G401 (cell line): Measurements from ENCODE around the gene PDE4A. TPM values are rescaled to one million over a fixed set of nuclear protein-coding genes. Genes with fewer than 3 reads are reported as not detected.

Source experiments
- DNase-seq: peaks from one replicate; pipeline ENCODE4 v3.0.0-alpha.2; 2015; ENCODE audit warnings: low spot score
- in situ Hi-C: cut with HindIII; loops from 2 replicates; pipeline ENCODE4 v1.10.0; 2016; ENCODE audit warnings: low sequenced_read_pairs, mixed read lengths
- total RNA-seq: library from RNA; depleted of rRNA; stranded (reverse); fragments of >200 nt; shearing (Covaris generic); gene quantifications from 2 replicates; pipeline ENCODE4 v1.2.3, GENCODE V29; 2014

The PDE4A gene
- total RNA-seq, 1 experiment from 2014 or later, result 10.7 TPM

DNA sequence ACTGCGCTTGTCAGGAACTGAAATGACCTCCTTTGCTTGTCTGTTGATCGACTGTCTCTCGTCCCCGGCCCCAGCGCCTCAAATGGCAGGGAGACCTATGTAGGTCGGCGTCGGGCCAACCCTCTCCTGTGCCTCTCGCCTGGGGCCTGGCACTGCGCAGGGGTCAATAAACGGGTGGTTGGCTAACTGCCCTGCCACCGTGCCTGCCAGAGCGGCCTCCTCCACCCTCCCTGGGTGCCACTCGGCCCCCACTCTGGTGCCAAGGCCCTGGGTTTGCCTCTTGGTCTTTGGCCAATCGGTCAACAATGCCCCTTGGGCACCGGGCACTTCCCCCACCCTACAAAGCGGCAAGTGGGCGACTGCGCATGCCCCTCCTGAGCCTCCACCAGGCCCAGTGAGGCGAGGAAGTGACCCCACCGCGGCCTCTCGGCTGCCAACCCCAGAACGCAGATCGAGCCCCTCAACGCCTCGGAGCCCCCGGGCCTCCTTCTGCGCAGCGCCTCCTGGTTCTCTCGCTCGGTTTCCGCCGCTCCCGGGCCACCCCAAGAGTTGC is 81.7 kb downstream of the PDE4A start:
- in situ Hi-C loops, result no loop called here
- peak; percentile 76 for DNase-seq

GRCh38 chr19:10502524-10503001 is 82.2 kb downstream of the PDE4A start:
- in situ Hi-C loops, result no loop called here
- DNase-seq, result peak; percentile 87

- in situ Hi-C loops, result no loop called here
- peak; percentile 42 for DNase-seq
These were observed 82.9 kb downstream of the PDE4A start, which contains the start of gene KEAP1 for GRCh38 chr19:10503002-10503789. Gene KEAP1 (minus strand): TSS chr19:10503356. CDS start chr19:10500033, 3,323 bp downstream.

GRCh38 chr19:10505583-10506229 is 85.4 kb downstream of the PDE4A start:
- in situ Hi-C loops, result no loop called here
- peak; percentile 52 for DNase-seq

DNA sequence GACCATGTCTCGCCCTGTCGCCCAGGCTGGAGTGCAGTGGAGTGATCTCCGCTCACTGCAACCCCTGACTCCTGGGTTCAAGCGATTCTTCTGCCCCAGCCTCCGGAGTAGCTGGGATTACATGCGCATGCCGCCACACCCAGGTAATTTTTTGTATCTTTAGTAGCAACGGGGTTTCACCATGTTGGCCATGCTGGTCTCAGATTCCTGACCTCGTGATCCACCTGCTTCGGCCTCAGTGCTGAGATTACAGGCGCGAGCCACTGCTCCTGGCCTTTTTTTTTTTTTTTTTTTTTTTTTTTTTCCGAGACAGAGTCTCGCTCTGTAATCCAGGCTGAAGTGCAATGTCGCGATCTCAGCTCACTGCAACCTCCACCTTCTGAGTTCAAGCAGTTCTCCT is 87.7 kb downstream of the PDE4A start:
- in situ Hi-C loops, result no loop called here
- DNase-seq, result no peak

DNA sequence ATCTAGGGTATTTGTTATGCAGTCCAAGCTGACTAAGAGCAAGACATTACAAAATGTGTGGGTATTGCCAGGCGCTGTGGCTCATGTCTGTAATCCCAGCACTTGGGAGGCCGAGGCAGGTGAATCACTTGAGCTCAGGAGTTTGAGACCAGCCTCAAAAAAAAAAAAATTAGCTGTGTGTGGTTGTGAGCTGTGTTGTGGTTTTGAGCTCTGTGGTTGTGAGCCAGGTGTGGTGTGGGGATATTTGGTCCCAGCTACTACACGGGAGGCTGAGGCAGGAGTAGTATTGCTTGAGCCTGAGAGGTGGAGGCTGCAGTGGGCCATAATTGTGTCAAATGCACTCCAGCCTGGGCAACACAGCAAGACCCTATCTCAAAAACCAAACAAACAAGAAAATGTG is 88.4 kb downstream of the PDE4A start:
- in situ Hi-C loops, result no loop called here
- no peak for DNase-seq

GRCh38 chr19:10510301-10510802 is 90.0 kb downstream of the PDE4A start:
- peak; percentile 5 for DNase-seq
- in situ Hi-C loops, result no loop called here

GRCh38 chr19:10513223-10513622 is 92.9 kb downstream of the PDE4A start:
- DNase-seq, result no peak
- in situ Hi-C loops, result no loop called here

DNA sequence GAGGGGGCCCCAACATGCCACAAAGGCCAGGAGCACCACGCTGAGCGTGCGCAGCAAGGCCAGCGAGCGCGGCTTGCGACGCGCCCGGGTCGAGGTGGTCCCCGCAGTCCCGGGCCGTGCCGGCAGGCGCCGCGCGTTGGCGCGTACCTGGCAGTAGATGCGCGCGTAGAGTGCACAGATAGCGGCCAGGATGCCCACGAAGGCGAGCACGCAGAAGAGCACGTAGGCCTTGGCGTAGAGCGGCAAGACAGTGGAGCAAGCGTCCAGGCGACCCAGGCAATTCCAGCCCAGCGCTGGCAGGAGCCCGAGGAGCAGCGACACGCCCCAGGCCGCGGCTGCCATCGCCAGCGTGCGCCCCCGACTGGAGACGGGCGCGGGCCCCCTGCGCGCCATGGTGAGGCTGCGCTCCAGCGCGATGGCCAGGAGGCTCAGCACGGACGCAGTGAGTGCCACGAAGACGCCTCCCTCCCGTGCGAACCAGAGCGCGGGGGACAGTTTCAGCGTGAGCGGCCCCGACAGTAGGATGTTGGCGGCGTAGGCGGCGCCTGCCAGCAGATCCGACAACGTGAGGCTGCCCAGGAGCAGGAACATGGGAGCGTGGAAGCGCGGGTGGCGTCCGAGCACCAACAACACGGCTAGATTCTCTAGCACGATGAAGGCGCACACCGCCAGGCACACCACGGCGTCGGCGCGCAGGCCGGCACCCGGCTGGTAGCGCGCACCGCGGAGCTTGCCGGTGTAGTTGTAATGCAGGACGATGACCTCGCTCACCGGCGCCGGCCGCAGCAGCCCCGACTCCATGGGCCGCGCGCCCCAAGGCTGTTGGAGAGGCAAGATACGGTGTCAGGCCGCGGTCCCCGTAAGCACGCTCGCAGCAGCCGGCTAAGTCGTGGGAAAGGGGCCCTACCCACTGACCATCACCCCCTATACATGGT is 94.1 kb downstream of the PDE4A start:
- in situ Hi-C loops, result no loop called here
- DNase-seq, result no peak

- DNase-seq, result no peak
- in situ Hi-C loops, result no loop called here
These were observed 95.7 kb downstream of the PDE4A start for GRCh38 chr19:10516064-10516385.

GRCh38 chr19:10516671-10517286 is 96.4 kb downstream of the PDE4A start:
- DNase-seq, result no peak
- in situ Hi-C loops, result no loop called here

GRCh38 chr19:10517361-10517759 is 97.0 kb downstream of the PDE4A start, which contains the start of gene S1PR5:
Gene S1PR5 (minus strand): TSS chr19:10517447. CDS start chr19:10515011, 2,436 bp downstream.
- peak; percentile 5 for DNase-seq
- in situ Hi-C loops, result no loop called here

DNA sequence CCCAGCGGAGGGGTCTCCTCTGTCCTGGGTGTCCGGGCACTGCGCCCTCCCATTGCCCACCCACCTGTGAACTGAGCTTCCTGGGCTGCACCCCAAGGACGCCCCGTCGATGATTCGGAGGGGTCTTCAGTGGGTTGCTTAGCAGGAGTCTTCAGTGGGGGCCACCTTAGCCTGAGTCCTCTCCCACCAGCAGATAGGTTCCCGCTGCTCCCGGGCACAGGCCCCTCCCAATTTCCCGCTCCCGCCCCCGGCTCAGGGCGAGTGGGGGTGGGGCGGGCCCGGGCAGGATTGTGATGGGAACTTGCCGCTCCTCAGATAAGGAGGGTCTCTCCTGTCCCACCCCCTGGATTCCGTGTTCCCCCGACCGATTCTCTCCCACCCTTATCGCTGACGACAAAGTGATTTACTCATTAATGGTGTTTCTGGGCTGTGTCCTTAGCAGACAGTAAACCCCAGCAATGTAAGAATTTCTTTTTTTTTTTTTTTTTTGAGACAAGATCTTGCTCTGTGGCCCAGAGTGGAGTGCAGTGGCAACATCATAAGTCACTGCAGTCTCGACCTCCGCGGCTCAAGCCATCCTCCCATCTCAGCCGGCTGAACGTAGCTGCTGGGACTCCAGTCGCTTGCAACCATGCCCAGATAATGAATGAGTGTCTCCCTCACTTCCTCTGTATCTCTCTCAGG is 97.6 kb downstream of the PDE4A start:
- DNase-seq, result peak; percentile 14
- in situ Hi-C loops, result no loop called here

GRCh38 chr19:10518444-10519361 is 98.4 kb downstream of the PDE4A start:
- no peak for DNase-seq
- in situ Hi-C loops, result no loop called here
